Astrocyte (in vitro differentiated cells and primary cell): Measurements from ENCODE around the gene SF3A2. TPM values are rescaled to one million over a fixed set of nuclear protein-coding genes. Genes with fewer than 3 reads are reported as not detected.
A peak's percentile ranks its signal among the peaks of the same experiment; 100 is the strongest.

Experiments used
- DNase-seq: peaks from one replicate; pipeline ENCODE4 v3.0.0-alpha.2; 2010; ENCODE audit warnings: low read depth
- FAIRE-seq: peaks from 2 replicates; lab custom pipeline; 2011; peaks lifted over from hg19 to GRCh38; lab: Jason Lieb, UNC
- H2AFZ ChIP-seq: 2 replicates; pipeline ENCODE4 v1.6.0; 2012; ENCODE audit warnings: low read depth, low read length, inconsistent platforms
- H3K27ac ChIP-seq: 2 replicates; pipeline ENCODE4 v1.5.1; 2011; ENCODE audit warnings: low read depth, low read length, inconsistent platforms
- H3K27me3 ChIP-seq: 2 replicates; pipeline ENCODE4 v1.6.0; 2011; ENCODE audit warnings: low read length, inconsistent platforms; ENCODE audit not compliant: insufficient read depth
- H3K36me3 ChIP-seq: 2 replicates; pipeline ENCODE4 v1.5.1; 2011; ENCODE audit warnings: low read length, inconsistent platforms; ENCODE audit not compliant: insufficient read depth
- H3K4me1 ChIP-seq: 2 replicates; pipeline ENCODE4 v1.5.1; 2011; ENCODE audit warnings: low read length, inconsistent platforms; ENCODE audit not compliant: insufficient read depth
- H3K4me2 ChIP-seq: 2 replicates; pipeline ENCODE4 v1.6.0; 2012; ENCODE audit warnings: low read length, inconsistent platforms
- H3K4me3 ChIP-seq: 2 replicates; pipeline ENCODE4 v1.5.1; 2011; ENCODE audit warnings: low read depth, mild to moderate bottlenecking, low read length, inconsistent platforms; ENCODE audit not compliant: insufficient read depth
- H3K79me2 ChIP-seq: 2 replicates; pipeline ENCODE4 v1.6.0; 2012; ENCODE audit warnings: mild to moderate bottlenecking, low read length, inconsistent platforms; ENCODE audit not compliant: insufficient read depth
- H3K9ac ChIP-seq: 2 replicates; pipeline ENCODE4 v1.6.0; 2012; ENCODE audit warnings: mild to moderate bottlenecking, low read length, inconsistent platforms
- H3K9me3 ChIP-seq: 2 replicates; pipeline ENCODE4 v1.5.1; 2012; ENCODE audit warnings: low read depth, mild to moderate bottlenecking, low read length, inconsistent platforms; ENCODE audit not compliant: insufficient read depth
- H4K20me1 ChIP-seq: 2 replicates; pipeline ENCODE4 v1.6.0; 2012; ENCODE audit warnings: low read length, inconsistent platforms; ENCODE audit not compliant: insufficient read depth
- H3K27ac Mint-ChIP-seq: one replicate; pipeline ENCODE4 v1.8.0; 2021; ENCODE audit warnings: mild to moderate bottlenecking, mixed read lengths; ENCODE audit not compliant: unreplicated experiment
- H3K27me3 Mint-ChIP-seq: one replicate; pipeline ENCODE4 v1.8.0; 2021; ENCODE audit warnings: low read depth, mixed read lengths; ENCODE audit not compliant: unreplicated experiment
- H3K36me3 Mint-ChIP-seq: one replicate; pipeline ENCODE4 v1.8.0; 2021; ENCODE audit warnings: low read depth, mixed read lengths; ENCODE audit not compliant: unreplicated experiment
- H3K4me1 Mint-ChIP-seq: one replicate; pipeline ENCODE4 v1.8.0; 2021; ENCODE audit warnings: low read depth, mixed read lengths; ENCODE audit not compliant: unreplicated experiment
- H3K4me3 Mint-ChIP-seq: one replicate; pipeline ENCODE4 v1.8.0; 2021; ENCODE audit warnings: mild to moderate bottlenecking, moderate library complexity, mixed read lengths; ENCODE audit not compliant: unreplicated experiment
- H3K9me3 Mint-ChIP-seq: one replicate; pipeline ENCODE4 v1.8.0; 2021; ENCODE audit warnings: mild to moderate bottlenecking, mixed read lengths; ENCODE audit not compliant: unreplicated experiment
- EZH2 ChIP-seq: IDR thresholded peaks from 2 replicates; pipeline ENCODE4 v1.6.1; 2012; ENCODE audit warnings: mild to moderate bottlenecking, low read length, inconsistent platforms; ENCODE audit not compliant: insufficient read depth
- total RNA-seq: library from RNA; stranded (reverse); gene quantifications from 2 replicates; pipeline ENCODE4 v1.2.1, GENCODE V29; 2021
- TF ChIP-seq, protein P1 (sequence below): IDR thresholded peaks from 2 replicates; pipeline ENCODE4 v1.5.1; 2011; ENCODE audit warnings: low read depth, mild to moderate bottlenecking, inconsistent platforms, low read length, moderate library complexity; ENCODE audit not compliant: insufficient read depth

Gene SF3A2
- total RNA-seq, 1 donor from 2014 or later = 83.2 TPM

DNA sequence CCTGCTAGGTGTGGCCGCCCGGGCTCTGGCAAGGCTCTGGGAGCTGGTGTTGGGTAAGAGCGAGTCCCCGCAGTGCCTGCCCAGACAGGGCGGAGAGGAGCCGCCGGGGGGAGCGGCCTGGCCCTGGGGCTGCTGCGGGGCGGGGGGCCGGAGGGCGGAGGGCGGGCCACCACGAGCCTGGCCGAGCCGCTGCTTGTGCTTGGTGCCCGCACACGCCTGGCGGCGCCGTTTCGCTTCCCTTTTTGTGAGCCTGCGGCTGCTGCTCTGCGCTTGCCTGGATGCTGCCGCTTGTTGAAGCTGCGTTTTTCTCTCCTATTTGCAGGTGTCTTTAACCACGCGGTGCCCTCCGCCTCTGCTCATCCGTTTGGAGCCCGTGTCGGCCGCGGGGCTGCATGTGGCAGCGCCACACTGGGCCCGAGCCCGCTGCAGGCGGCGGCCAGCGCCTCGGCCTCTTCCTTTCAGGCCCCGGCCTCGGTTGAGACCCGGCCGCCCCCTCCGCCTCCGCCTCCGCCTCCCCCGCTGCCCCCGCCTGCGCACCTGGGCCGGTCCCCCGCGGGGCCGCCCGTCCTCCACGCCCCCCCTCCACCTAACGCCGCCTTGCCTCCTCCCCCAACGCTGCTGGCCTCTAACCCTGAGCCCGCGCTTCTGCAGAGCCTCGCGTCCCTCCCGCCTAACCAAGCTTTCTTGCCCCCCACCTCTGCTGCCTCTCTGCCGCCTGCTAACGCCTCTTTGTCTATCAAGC, 9.0 kb upstream of the SF3A2 start:
- no peaks in the 10 kb centered on the region for H3K27me3 ChIP-seq
- no peak overlapping the region for H3K9ac ChIP-seq
- H3K9me3 ChIP-seq = no peaks in the 10 kb centered on the region
- peaks cover 7% of the 10 kb centered on the region for H3K36me3 Mint-ChIP-seq
- H3K4me1 Mint-ChIP-seq = no peaks in the 10 kb centered on the region
- H3K4me3 Mint-ChIP-seq = no peak overlapping the region
- H4K20me1 ChIP-seq = peaks cover 31% of the 10 kb centered on the region
- DNase-seq (no peak), FAIRE-seq (no peak)
- peaks cover 8% of the 10 kb centered on the region for H3K4me1 ChIP-seq
- no peaks in the 10 kb centered on the region for H3K9me3 Mint-ChIP-seq
- H3K79me2 ChIP-seq = peaks cover 9% of the 10 kb centered on the region
- H3K4me3 ChIP-seq = no peak overlapping the region
- peaks cover 8% of the 10 kb centered on the region for H3K36me3 ChIP-seq
- H3K27ac ChIP-seq = no peak overlapping the region
- no peaks in the 10 kb centered on the region for H3K27me3 Mint-ChIP-seq
- no peak overlapping the region for H3K4me2 ChIP-seq
- no peak overlapping the region for H3K27ac Mint-ChIP-seq
- no peak overlapping the region for H2AFZ ChIP-seq
- no peak for TF ChIP-seq EZH2
- TF ChIP-seq, protein P1, sequence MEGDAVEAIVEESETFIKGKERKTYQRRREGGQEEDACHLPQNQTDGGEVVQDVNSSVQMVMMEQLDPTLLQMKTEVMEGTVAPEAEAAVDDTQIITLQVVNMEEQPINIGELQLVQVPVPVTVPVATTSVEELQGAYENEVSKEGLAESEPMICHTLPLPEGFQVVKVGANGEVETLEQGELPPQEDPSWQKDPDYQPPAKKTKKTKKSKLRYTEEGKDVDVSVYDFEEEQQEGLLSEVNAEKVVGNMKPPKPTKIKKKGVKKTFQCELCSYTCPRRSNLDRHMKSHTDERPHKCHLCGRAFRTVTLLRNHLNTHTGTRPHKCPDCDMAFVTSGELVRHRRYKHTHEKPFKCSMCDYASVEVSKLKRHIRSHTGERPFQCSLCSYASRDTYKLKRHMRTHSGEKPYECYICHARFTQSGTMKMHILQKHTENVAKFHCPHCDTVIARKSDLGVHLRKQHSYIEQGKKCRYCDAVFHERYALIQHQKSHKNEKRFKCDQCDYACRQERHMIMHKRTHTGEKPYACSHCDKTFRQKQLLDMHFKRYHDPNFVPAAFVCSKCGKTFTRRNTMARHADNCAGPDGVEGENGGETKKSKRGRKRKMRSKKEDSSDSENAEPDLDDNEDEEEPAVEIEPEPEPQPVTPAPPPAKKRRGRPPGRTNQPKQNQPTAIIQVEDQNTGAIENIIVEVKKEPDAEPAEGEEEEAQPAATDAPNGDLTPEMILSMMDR = no peak

DNA sequence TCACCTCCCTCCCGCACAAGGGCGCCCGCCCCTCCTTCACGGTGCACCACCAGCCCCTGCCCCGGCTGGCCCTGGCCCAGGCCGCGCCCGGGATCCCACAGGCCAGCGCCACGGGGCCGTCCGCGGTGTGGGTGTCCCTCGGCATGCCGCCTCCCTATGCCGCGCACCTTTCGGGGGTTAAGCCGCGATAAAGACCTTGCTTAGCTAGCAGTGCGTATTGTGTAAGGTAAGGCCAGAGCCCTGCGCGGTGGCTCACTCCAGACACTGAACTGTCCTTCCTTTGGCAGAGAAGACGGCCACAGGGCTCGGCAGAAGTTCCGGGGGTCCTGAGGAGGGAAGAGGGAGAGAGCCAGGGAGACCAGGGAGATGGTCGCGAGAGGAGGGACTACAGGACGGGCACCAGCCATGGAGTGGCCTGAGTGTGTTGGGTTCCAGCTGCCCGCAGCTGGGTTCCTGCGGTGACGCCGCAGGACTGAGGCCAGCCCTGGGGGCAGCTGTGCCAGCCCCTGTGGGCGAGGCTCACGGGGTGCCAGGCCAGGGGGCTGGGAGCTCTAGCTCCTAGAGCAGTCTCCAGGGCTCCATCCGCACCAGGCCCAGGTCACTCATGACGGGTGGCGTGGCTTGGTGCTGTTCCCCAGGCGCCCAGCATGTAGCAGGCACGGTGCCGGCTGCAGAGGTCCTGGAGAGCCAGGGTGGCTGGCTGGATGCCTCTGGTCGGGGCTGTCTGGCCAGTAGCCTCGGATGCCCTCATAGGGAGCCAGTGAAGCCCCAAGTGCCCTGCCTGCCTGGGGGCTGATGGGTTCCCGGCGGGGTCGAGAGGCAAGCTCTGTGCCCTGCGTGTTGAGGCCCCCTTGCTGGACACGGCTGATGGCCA, 8.2 kb upstream of the SF3A2 start:
- no peaks in the 10 kb centered on the region for H3K27me3 Mint-ChIP-seq
- H3K36me3 ChIP-seq = peaks cover 9% of the 10 kb centered on the region

More for the DNA sequence above, 8.2 kb upstream of the SF3A2 start:
- FAIRE-seq (no peak), DNase-seq (no peak)
- TF ChIP-seq, protein P1 = no peak
- Histone ChIP-seq H3K4me3 (no peak overlapping the region), H3K79me2 (peaks cover 18% of the 10 kb centered on the region), H3K9me3 (no peaks in the 10 kb centered on the region), H4K20me1 (peaks cover 39% of the 10 kb centered on the region), H3K9ac (no peak overlapping the region), H3K4me1 (peaks cover 10% of the 10 kb centered on the region), H2AFZ (no peak overlapping the region), H3K27ac (no peak overlapping the region), H3K27me3 (no peaks in the 10 kb centered on the region), H3K4me2 (no peak overlapping the region)
- Mint-ChIP-seq H3K27ac (no peak overlapping the region), H3K9me3 (no peaks in the 10 kb centered on the region), H3K4me3 (peak overlapping the region; percentile 34), H3K4me1 (peaks cover 2% of the 10 kb centered on the region), H3K36me3 (peaks cover 7% of the 10 kb centered on the region)
